Stimulated activated CD8-positive, alpha-beta memory T cell treated with anti-CD3 and anti-CD28 coated beads, Interleukin-7, amount 100 ng/mL, for 48 hours (primary cell): ENCODE data around the gene PRPF38A.
"Not testable (repeated sequence)": the region's sequence is repeated elsewhere in the genome, so short reads cannot be mapped to it uniquely, and the experiment has no call there.

ENCODE experiments used
- DNase-seq, 2 donors: peaks; one replicate each; pipeline ENCODE4 v3.0.0-alpha.2; 2020; ENCODE audit warnings: low read depth in 1 of 2; ENCODE audit errors: extremely low read depth in 1 of 2

The PRPF38A gene

GRCh38 chr1:52404116-52404974, at the start of gene PRPF38A, which contains the start of gene ORC1:
Gene PRPF38A (plus strand): TSS chr1:52404602. CDS start chr1:52404750, 148 bp downstream.
Gene ORC1 (minus strand): TSS chr1:52404423. CDS start chr1:52402223, 2,200 bp downstream.
- DNase-seq: peak; percentile 87 to 97

GRCh38 chr1:52355436-52355835, 49.0 kb upstream of the PRPF38A start:
- no peak for DNase-seq

GRCh38 chr1:52355847-52356505, 48.4 kb upstream of the PRPF38A start:
- DNase-seq: no peak

GRCh38 chr1:52356818-52357355, 47.5 kb upstream of the PRPF38A start:
- DNase-seq: no peak

- DNase-seq: no peak
These were observed 47.0 kb upstream of the PRPF38A start for GRCh38 chr1:52357397-52357796.

GRCh38 chr1:52358851-52359497, 45.4 kb upstream of the PRPF38A start:
- no peak for DNase-seq

- DNase-seq: no peak
These were observed 44.5 kb upstream of the PRPF38A start for GRCh38 chr1:52359676-52360594.

GRCh38 chr1:52360595-52360968, 43.8 kb upstream of the PRPF38A start:
- DNase-seq: no peak

GRCh38 chr1:52364235-52364839, 40.1 kb upstream of the PRPF38A start:
- no peak for DNase-seq

GRCh38 chr1:52365071-52365745, 39.2 kb upstream of the PRPF38A start:
- DNase-seq: no peak

GRCh38 chr1:52365746-52366516, 38.5 kb upstream of the PRPF38A start, which contains the start of gene CC2D1B:
Gene CC2D1B (minus strand): TSS chr1:52366205. CDS start chr1:52364620, 1,585 bp downstream.
- DNase-seq: peak; percentile 99

GRCh38 chr1:52366517-52366827, 37.9 kb upstream of the PRPF38A start:
- no peak for DNase-seq

- DNase-seq: no peak
These were observed 37.1 kb upstream of the PRPF38A start for GRCh38 chr1:52367272-52367671.

- peak; percentile 29 to 32 for DNase-seq
These were observed 35.8 kb upstream of the PRPF38A start for GRCh38 chr1:52368383-52369172.

GRCh38 chr1:52369851-52370250, 34.6 kb upstream of the PRPF38A start:
- not testable (repeated sequence) for DNase-seq

- DNase-seq: no peak
These were observed 19.0 kb upstream of the PRPF38A start for GRCh38 chr1:52385376-52385775.

- no peak for DNase-seq
These were observed 17.9 kb upstream of the PRPF38A start for GRCh38 chr1:52386458-52386857.

GRCh38 chr1:52393174-52393573, 11.2 kb upstream of the PRPF38A start:
- DNase-seq: no peak
